Astrocyte of the spinal cord (primary cell): ENCODE data around the gene RUSC1.
"Not testable (repeated sequence)": the region's sequence is repeated elsewhere in the genome, so short reads cannot be mapped to it uniquely, and the experiment has no call there.

ENCODE experiments used
- DNase-seq: peaks from one replicate; pipeline ENCODE4 v3.0.0; 2011; ENCODE audit warnings: low read depth, low spot score
- H3K4me3 ChIP-seq: 2 replicates; pipeline ENCODE4 v1.5.1; 2011; ENCODE audit warnings: low read depth, mild to moderate bottlenecking, low read length, moderate library complexity
- CTCF ChIP-seq: IDR thresholded peaks from 2 replicates; pipeline ENCODE4 v1.5.1; 2012; ENCODE audit warnings: low read depth, mild to moderate bottlenecking, low read length, inconsistent platforms
- in situ Hi-C: cut with HindIII; loops from 2 replicates; pipeline ENCODE4 v1.10.0; 2017; ENCODE audit warnings: low sequenced_read_pairs

RUSC1 gene

GRCh38 chr1:155285631-155286044 is 35.1 kb upstream of the RUSC1 start:
- DNase-seq, result no peak
- H3K4me3 ChIP-seq, result no peak overlapping the region
- TF ChIP-seq CTCF, result no peak
- in situ Hi-C loops, result no loop called here

DNA sequence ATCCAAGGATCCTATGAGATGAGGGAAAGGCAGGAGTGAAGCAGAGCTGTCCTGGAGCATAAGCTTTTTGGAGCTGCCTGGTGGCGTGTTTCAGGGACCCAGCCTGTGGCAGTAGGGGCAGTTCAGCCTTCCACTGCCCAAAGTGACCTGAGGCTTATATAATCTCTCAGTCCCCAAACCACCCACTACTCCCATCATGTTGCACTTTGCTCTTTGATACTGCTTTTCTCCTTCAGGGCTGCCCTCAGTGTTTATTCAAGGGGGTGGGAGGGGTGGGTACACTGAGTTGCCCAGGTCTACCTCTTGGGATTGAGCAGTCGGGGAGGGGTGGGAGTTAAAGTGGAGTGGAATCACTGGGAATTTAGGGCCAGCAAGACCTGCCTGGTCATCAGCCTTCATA is 34.1 kb upstream of the RUSC1 start:
- in situ Hi-C loops, result no loop called here
- TF ChIP-seq CTCF, result no peak
- DNase-seq, result no peak
- H3K4me3 ChIP-seq, result no peak overlapping the region

- no peak overlapping the region for H3K4me3 ChIP-seq
- TF ChIP-seq CTCF, result no peak
- DNase-seq, result no peak
- in situ Hi-C loops, result no loop called here
These were observed 32.6 kb upstream of the RUSC1 start for GRCh38 chr1:155287987-155288543.

DNA sequence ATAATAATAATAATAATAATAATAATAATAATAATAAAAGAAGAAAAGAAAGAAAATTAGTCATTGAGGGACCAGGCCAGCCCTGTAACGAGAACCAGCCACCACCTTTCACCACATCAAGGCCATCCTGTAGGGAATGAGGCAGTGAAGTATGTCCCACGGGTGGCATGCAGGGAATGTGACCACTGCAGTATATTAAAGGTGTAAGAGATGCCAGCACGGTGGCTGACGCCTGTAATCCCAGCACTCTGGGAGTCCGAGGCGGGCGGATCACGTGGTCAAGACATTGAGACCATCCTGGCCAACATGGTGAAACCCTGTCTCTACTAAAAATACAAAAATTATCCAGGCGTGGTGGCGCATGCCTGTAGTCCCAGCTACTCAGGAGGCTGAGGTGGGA is 29.7 kb upstream of the RUSC1 start:
- in situ Hi-C loops, DNase-seq, H3K4me3 ChIP-seq: not testable (repeated sequence)

- H3K4me3 ChIP-seq, result no peak overlapping the region
- no peak for TF ChIP-seq CTCF
These were observed 27.5 kb upstream of the RUSC1 start for GRCh38 chr1:155293086-155293749.

GRCh38 chr1:155294520-155295182 is 26.0 kb upstream of the RUSC1 start:
- TF ChIP-seq CTCF, result no peak
- in situ Hi-C loops, result no loop called here
- DNase-seq, result no peak
- no peak overlapping the region for H3K4me3 ChIP-seq

More at GRCh38 chr1:155293086-155293749, 27.5 kb upstream of the RUSC1 start:
- in situ Hi-C loops, result no loop called here
- no peak for DNase-seq
